Measurements from ENCODE around the gene NANOS1. TPM values are rescaled to one million over a fixed set of nuclear protein-coding genes. Genes with fewer than 3 reads are reported as not detected.

NANOS1 gene
- polyA plus RNA-seq, 3 donors, result 0.04 TPM; not detected in 2

- Histone ChIP-seq H3K9me3 (replicated peaks in 1 of 2; ENCODE audit: control insufficient read depth in 1 of 2, insufficient read depth in 1 of 2, low read length in 2 of 2) (peaks cover 0 to 3% of the 10 kb centered on the region in 2 donors), H4K20me1 (ENCODE audit: insufficient read depth, low read length) (no peaks in the 10 kb centered on the region), H3K4me3 (replicated peaks in 1 of 3; ENCODE audit: low read depth in 2 of 3, low read length in 3 of 3) (no peak overlapping the region), H3K4me1 (ENCODE audit: control insufficient read depth in 1 of 2, insufficient read depth in 2 of 2, low read length in 2 of 2) (no peaks in the 10 kb centered on the region), H3K27ac (ENCODE audit: low read depth in 1 of 2, low read length in 2 of 2) (no peak overlapping the region), H2AFZ (ENCODE audit: insufficient read depth, low read depth, low read length, poor library complexity, severe bottlenecking) (no peak overlapping the region), H3K9ac (ENCODE audit: insufficient read depth, low read length, poor library complexity, severe bottlenecking) (no peak overlapping the region), H3K36me3 (replicated peaks in 1 of 2; ENCODE audit: control insufficient read depth in 1 of 2, insufficient read depth in 2 of 2, low read length in 2 of 2) (no peaks in the 10 kb centered on the region), H3K4me2 (replicated peaks; ENCODE audit: extremely low read depth, low read length, poor library complexity, severe bottlenecking) (no peak overlapping the region), H3K27me3 (ENCODE audit: control insufficient read depth in 2 of 2, insufficient read depth in 2 of 2, low read length in 2 of 2) (peaks cover 0 to 3% of the 10 kb centered on the region in 2 donors), H3K79me2 (ENCODE audit: insufficient read depth, low read length) (no peaks in the 10 kb centered on the region)
- Mint-ChIP-seq H3K4me1 (peaks cover under 1% of the 10 kb centered on the region), H3K36me3 (no peaks in the 10 kb centered on the region), H3K27me3 (ENCODE audit: low read depth in 3 of 3) (peaks cover 10 to 12% (median 10%) of the 10 kb centered on the region in 3 donors), H3K9me3 (peaks cover 2 to 7% (median 3%) of the 10 kb centered on the region in 7 donors), H3K4me3 (no peak overlapping the region), H3K27ac (no peak overlapping the region)
- no peak for DNase-seq
- TF ChIP-seq CTCF (IDR thresholded peaks at IDR 0.05), result no peak
- intact Hi-C loops (cut with micrococcal nuclease), result no loop called here
- WGBS (ENCODE audit: insufficient coverage), result 90% methylated on average over 7 of the region's 8 CpGs
Observed at GRCh38 chr10:119023553-119023868, 6.0 kb upstream of the NANOS1 start.

- H3K27me3 Mint-ChIP-seq (ENCODE audit: low read depth in 3 of 3), result peaks cover 16 to 18% (median 17%) of the 10 kb centered on the region in 3 donors
- no peak for TF ChIP-seq CTCF (IDR thresholded peaks at IDR 0.05)
- no peaks in the 10 kb centered on the region for H3K36me3 ChIP-seq (replicated peaks in 1 of 2; ENCODE audit: control insufficient read depth in 1 of 2, insufficient read depth in 2 of 2, low read length in 2 of 2)
- H3K4me2 ChIP-seq (replicated peaks; ENCODE audit: extremely low read depth, low read length, poor library complexity, severe bottlenecking), result no peak overlapping the region
- H3K27ac Mint-ChIP-seq, result no peak overlapping the region
- H2AFZ ChIP-seq (ENCODE audit: insufficient read depth, low read depth, low read length, poor library complexity, severe bottlenecking), result no peak overlapping the region
- no peaks in the 10 kb centered on the region for H3K9me3 ChIP-seq (replicated peaks in 1 of 2; ENCODE audit: control insufficient read depth in 1 of 2, insufficient read depth in 1 of 2, low read length in 2 of 2)
- no peak overlapping the region for H3K4me3 Mint-ChIP-seq
- H3K9me3 Mint-ChIP-seq, result peaks cover 0 to 4% (median 0%) of the 10 kb centered on the region in 7 donors
- H3K36me3 Mint-ChIP-seq, result no peaks in the 10 kb centered on the region
- peaks cover 5 to 9% of the 10 kb centered on the region in 2 donors for H3K4me1 ChIP-seq (ENCODE audit: control insufficient read depth in 1 of 2, insufficient read depth in 2 of 2, low read length in 2 of 2)
- intact Hi-C loops (cut with micrococcal nuclease), result no loop called here
- H4K20me1 ChIP-seq (ENCODE audit: insufficient read depth, low read length), result no peaks in the 10 kb centered on the region
- H3K9ac ChIP-seq (ENCODE audit: insufficient read depth, low read length, poor library complexity, severe bottlenecking), result no peak overlapping the region
- peaks cover 5% of the 10 kb centered on the region for H3K4me1 Mint-ChIP-seq
- no peak overlapping the region for H3K27ac ChIP-seq (ENCODE audit: low read depth in 1 of 2, low read length in 2 of 2)
- peaks cover 0 to 10% of the 10 kb centered on the region in 2 donors for H3K27me3 ChIP-seq (ENCODE audit: control insufficient read depth in 2 of 2, insufficient read depth in 2 of 2, low read length in 2 of 2)
- no peak for DNase-seq
- no peak overlapping the region for H3K4me3 ChIP-seq (replicated peaks in 1 of 3; ENCODE audit: low read depth in 2 of 3, low read length in 3 of 3)
- H3K79me2 ChIP-seq (ENCODE audit: insufficient read depth, low read length), result no peaks in the 10 kb centered on the region
- WGBS (ENCODE audit: insufficient coverage), result 57% methylated on average over 3 of the region's 6 CpGs
Observed at GRCh38 chr10:119024882-119025281, 4.6 kb upstream of the NANOS1 start.
